GM23338 (cell line): Measurements from ENCODE around the gene RUBCN.

Source experiments
- CREB1 ChIP-seq: fragments of 250-450 bp; sonication (Bioruptor Pico); IDR thresholded peaks from 2 replicates; pipeline ENCODE4 v1.5.0; 2020; ENCODE audit warnings: low read depth, mild to moderate bottlenecking, moderate library complexity
- EZH2 ChIP-seq: fragments of 200-600 bp; sonication (generic); IDR thresholded peaks from one replicate; pipeline ENCODE4 v1.8.0; 2017; ENCODE audit warnings: antibody characterized with exemption, mild to moderate bottlenecking, low read depth; ENCODE audit not compliant: unreplicated experiment
- EZH2phosphoT487 ChIP-seq: fragments of 200-600 bp; sonication (generic); IDR thresholded peaks from one replicate; pipeline ENCODE4 v1.8.1; 2018; ENCODE audit warnings: antibody characterized with exemption; ENCODE audit not compliant: unreplicated experiment
- JUNB ChIP-seq: IDR thresholded peaks from one replicate; pipeline ENCODE4 v1.6.1; 2016; ENCODE audit warnings: antibody characterized with exemption; ENCODE audit not compliant: unreplicated experiment
- NANOG ChIP-seq: IDR thresholded peaks from 2 replicates; pipeline ENCODE4 v1.6.1; 2016; ENCODE audit warnings: antibody characterized with exemption, borderline replicate concordance
- POLR2AphosphoS5 ChIP-seq: IDR thresholded peaks from 2 replicates; pipeline ENCODE4 v1.6.1; 2016; ENCODE audit warnings: antibody characterized with exemption, low read depth
- STAT1 ChIP-seq: IDR thresholded peaks from one replicate; pipeline ENCODE4 v1.6.1; 2016; ENCODE audit warnings: antibody characterized with exemption; ENCODE audit not compliant: unreplicated experiment
- TF ChIP-seq, protein P1 (sequence below), 2 experiments: fragments of 200-600 bp in 1 of 2; sonication (generic) in 1 of 2; conservative IDR thresholded peaks; 2 replicates each; pipeline versions ENCODE4 v1.5.1 to v1.6.1; 2016 to 2017; ENCODE audit warnings: antibody characterized with exemption in 2 of 2, low read depth in 2 of 2, mild to moderate bottlenecking in 2 of 2, moderate library complexity in 1 of 2
- TF ChIP-seq, protein P2 (sequence below): IDR thresholded peaks from one replicate; pipeline ENCODE4 v1.6.1; 2018; ENCODE audit warnings: antibody characterized with exemption; ENCODE audit not compliant: unreplicated experiment
- TF ChIP-seq, protein P3 (sequence below): IDR thresholded peaks from 2 replicates; pipeline ENCODE4 v1.6.1; 2016; ENCODE audit warnings: antibody characterized with exemption
- TF ChIP-seq, protein P4 (sequence below): fragments of 250-450 bp; sonication (Bioruptor Pico); IDR thresholded peaks from 2 replicates; pipeline ENCODE4 v1.5.0; 2020; ENCODE audit warnings: mild to moderate bottlenecking, moderate library complexity

DNA sequence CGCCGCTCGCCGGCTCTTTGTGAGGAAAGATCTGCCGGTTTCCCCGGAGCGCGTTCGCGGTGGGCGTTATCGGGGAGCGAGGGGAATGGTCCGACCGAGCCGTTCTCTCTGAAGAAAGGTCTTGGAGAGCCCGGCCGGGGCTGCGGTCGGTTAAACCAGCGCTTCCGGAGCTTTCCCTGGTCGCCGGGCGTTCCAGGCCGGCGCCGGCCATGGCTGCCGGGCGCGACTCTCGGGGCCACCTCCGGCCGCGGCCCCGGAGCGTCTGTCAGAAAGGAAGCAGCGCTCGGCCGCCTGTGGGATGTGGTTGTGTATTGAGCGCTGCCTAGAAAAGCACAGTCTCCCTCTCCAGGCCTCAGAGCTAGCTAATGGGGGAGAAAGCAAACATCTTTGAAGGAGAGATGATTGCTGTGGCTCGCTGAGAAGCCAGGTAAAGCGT is 13.7 kb upstream of the RUBCN start:
- TF ChIP-seq, protein P1, sequence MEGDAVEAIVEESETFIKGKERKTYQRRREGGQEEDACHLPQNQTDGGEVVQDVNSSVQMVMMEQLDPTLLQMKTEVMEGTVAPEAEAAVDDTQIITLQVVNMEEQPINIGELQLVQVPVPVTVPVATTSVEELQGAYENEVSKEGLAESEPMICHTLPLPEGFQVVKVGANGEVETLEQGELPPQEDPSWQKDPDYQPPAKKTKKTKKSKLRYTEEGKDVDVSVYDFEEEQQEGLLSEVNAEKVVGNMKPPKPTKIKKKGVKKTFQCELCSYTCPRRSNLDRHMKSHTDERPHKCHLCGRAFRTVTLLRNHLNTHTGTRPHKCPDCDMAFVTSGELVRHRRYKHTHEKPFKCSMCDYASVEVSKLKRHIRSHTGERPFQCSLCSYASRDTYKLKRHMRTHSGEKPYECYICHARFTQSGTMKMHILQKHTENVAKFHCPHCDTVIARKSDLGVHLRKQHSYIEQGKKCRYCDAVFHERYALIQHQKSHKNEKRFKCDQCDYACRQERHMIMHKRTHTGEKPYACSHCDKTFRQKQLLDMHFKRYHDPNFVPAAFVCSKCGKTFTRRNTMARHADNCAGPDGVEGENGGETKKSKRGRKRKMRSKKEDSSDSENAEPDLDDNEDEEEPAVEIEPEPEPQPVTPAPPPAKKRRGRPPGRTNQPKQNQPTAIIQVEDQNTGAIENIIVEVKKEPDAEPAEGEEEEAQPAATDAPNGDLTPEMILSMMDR (conservative IDR thresholded peaks at IDR 0.05; ENCODE audit: low read depth in 2 of 2): no peak
- TF ChIP-seq JUNB: no peak
- no peak for TF ChIP-seq NANOG
- TF ChIP-seq EZH2phosphoT487: no peak
- no peak for TF ChIP-seq POLR2AphosphoS5
- TF ChIP-seq, protein P2, sequence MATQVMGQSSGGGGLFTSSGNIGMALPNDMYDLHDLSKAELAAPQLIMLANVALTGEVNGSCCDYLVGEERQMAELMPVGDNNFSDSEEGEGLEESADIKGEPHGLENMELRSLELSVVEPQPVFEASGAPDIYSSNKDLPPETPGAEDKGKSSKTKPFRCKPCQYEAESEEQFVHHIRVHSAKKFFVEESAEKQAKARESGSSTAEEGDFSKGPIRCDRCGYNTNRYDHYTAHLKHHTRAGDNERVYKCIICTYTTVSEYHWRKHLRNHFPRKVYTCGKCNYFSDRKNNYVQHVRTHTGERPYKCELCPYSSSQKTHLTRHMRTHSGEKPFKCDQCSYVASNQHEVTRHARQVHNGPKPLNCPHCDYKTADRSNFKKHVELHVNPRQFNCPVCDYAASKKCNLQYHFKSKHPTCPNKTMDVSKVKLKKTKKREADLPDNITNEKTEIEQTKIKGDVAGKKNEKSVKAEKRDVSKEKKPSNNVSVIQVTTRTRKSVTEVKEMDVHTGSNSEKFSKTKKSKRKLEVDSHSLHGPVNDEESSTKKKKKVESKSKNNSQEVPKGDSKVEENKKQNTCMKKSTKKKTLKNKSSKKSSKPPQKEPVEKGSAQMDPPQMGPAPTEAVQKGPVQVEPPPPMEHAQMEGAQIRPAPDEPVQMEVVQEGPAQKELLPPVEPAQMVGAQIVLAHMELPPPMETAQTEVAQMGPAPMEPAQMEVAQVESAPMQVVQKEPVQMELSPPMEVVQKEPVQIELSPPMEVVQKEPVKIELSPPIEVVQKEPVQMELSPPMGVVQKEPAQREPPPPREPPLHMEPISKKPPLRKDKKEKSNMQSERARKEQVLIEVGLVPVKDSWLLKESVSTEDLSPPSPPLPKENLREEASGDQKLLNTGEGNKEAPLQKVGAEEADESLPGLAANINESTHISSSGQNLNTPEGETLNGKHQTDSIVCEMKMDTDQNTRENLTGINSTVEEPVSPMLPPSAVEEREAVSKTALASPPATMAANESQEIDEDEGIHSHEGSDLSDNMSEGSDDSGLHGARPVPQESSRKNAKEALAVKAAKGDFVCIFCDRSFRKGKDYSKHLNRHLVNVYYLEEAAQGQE: no peak
- no peak for TF ChIP-seq EZH2
- TF ChIP-seq, protein P3, sequence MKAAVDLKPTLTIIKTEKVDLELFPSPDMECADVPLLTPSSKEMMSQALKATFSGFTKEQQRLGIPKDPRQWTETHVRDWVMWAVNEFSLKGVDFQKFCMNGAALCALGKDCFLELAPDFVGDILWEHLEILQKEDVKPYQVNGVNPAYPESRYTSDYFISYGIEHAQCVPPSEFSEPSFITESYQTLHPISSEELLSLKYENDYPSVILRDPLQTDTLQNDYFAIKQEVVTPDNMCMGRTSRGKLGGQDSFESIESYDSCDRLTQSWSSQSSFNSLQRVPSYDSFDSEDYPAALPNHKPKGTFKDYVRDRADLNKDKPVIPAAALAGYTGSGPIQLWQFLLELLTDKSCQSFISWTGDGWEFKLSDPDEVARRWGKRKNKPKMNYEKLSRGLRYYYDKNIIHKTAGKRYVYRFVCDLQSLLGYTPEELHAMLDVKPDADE: no peak
- no peak for TF ChIP-seq CREB1 (CRISPR knock-in tag)
- TF ChIP-seq STAT1: no peak
- TF ChIP-seq, protein P4, sequence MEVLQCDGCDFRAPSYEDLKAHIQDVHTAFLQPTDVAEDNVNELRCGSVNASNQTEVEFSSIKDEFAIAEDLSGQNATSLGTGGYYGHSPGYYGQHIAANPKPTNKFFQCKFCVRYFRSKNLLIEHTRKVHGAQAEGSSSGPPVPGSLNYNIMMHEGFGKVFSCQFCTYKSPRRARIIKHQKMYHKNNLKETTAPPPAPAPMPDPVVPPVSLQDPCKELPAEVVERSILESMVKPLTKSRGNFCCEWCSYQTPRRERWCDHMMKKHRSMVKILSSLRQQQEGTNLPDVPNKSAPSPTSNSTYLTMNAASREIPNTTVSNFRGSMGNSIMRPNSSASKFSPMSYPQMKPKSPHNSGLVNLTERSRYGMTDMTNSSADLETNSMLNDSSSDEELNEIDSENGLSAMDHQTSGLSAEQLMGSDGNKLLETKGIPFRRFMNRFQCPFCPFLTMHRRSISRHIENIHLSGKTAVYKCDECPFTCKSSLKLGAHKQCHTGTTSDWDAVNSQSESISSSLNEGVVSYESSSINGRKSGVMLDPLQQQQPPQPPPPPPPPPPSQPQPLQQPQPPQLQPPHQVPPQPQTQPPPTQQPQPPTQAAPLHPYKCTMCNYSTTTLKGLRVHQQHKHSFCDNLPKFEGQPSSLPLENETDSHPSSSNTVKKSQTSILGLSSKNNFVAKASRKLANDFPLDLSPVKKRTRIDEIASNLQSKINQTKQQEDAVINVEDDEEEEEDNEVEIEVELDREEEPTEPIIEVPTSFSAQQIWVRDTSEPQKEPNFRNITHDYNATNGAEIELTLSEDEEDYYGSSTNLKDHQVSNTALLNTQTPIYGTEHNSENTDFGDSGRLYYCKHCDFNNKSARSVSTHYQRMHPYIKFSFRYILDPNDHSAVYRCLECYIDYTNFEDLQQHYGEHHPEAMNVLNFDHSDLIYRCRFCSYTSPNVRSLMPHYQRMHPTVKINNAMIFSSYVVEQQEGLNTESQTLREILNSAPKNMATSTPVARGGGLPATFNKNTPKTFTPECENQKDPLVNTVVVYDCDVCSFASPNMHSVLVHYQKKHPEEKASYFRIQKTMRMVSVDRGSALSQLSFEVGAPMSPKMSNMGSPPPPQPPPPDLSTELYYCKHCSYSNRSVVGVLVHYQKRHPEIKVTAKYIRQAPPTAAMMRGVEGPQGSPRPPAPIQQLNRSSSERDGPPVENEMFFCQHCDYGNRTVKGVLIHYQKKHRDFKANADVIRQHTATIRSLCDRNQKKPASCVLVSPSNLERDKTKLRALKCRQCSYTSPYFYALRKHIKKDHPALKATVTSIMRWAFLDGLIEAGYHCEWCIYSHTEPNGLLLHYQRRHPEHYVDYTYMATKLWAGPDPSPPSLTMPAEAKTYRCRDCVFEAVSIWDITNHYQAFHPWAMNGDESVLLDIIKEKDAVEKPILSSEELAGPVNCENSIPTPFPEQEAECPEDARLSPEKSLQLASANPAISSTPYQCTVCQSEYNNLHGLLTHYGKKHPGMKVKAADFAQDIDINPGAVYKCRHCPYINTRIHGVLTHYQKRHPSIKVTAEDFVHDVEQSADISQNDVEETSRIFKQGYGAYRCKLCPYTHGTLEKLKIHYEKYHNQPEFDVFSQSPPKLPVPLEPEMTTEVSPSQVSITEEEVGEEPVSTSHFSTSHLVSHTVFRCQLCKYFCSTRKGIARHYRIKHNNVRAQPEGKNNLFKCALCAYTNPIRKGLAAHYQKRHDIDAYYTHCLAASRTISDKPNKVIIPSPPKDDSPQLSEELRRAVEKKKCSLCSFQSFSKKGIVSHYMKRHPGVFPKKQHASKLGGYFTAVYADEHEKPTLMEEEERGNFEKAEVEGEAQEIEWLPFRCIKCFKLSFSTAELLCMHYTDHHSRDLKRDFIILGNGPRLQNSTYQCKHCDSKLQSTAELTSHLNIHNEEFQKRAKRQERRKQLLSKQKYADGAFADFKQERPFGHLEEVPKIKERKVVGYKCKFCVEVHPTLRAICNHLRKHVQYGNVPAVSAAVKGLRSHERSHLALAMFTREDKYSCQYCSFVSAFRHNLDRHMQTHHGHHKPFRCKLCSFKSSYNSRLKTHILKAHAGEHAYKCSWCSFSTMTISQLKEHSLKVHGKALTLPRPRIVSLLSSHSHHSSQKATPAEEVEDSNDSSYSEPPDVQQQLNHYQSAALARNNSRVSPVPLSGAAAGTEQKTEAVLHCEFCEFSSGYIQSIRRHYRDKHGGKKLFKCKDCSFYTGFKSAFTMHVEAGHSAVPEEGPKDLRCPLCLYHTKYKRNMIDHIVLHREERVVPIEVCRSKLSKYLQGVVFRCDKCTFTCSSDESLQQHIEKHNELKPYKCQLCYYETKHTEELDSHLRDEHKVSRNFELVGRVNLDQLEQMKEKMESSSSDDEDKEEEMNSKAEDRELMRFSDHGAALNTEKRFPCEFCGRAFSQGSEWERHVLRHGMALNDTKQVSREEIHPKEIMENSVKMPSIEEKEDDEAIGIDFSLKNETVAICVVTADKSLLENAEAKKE (CRISPR knock-in tag): no peak
